Calu3 (cell line): ENCODE data around the gene AFAP1. TPM values are rescaled to one million over a fixed set of nuclear protein-coding genes. Genes with fewer than 3 reads are reported as not detected.

Experiments used
- BruUV-seq: library from RNA; stranded (reverse); fragments of 400-500 nt; replicated peaks from 2 replicates; lab custom pipeline; 2021; lab: Mats Ljungman, UMichigan
- CTCF ChIA-PET: fragments of 300-600 bp; sonication (Branson Sonifier 250); formaldehyde crosslinking; loops from one replicate; lab custom pipeline; 2022; ENCODE audit warnings: antibody characterized with exemption; lab: Charles Lee
- DNase-seq: peaks from one replicate; pipeline ENCODE4 v3.0.0; 2022
- H3K27ac Mint-ChIP-seq: one replicate; pipeline ENCODE4 v1.8.0; 2022; ENCODE audit warnings: mixed read lengths; ENCODE audit not compliant: unreplicated experiment
- H3K27me3 Mint-ChIP-seq: one replicate; pipeline ENCODE4 v1.8.0; 2022; ENCODE audit warnings: mixed read lengths; ENCODE audit not compliant: unreplicated experiment
- H3K36me3 Mint-ChIP-seq: one replicate; pipeline ENCODE4 v1.8.0; 2022; ENCODE audit warnings: mild to moderate bottlenecking, moderate library complexity, mixed read lengths; ENCODE audit not compliant: insufficient read depth, unreplicated experiment
- H3K4me1 Mint-ChIP-seq: one replicate; pipeline ENCODE4 v1.8.0; 2022; ENCODE audit warnings: mild to moderate bottlenecking, low read depth, mixed read lengths; ENCODE audit not compliant: unreplicated experiment
- H3K4me3 Mint-ChIP-seq: one replicate; pipeline ENCODE4 v1.8.0; 2022; ENCODE audit warnings: mild to moderate bottlenecking, low read depth, moderate library complexity, mixed read lengths; ENCODE audit not compliant: unreplicated experiment
- H3K9me3 Mint-ChIP-seq: one replicate; pipeline ENCODE4 v1.8.0; 2022; ENCODE audit warnings: low read depth, mixed read lengths; ENCODE audit not compliant: unreplicated experiment
- CTCF ChIP-seq: fragments of 200-600 bp; IDR thresholded peaks from one replicate; pipeline ENCODE4 v1.8.0; 2022; ENCODE audit warnings: antibody characterized with exemption; ENCODE audit not compliant: unreplicated experiment
- intact Hi-C: fragments of 100-400 bp; cut with micrococcal nuclease; formaldehyde crosslinking; loops from one replicate; pipeline ENCODE4 v1.10.0; 2022; ENCODE audit not compliant: unreplicated experiment
- total RNA-seq: library from RNA; stranded (reverse); gene quantifications from 2 replicates; pipeline ENCODE4 v1.2.3, GENCODE V29; 2022

Gene AFAP1
- total RNA-seq, 1 experiment from 2014 or later, result 40.1 TPM

GRCh38 chr4:7960790-7961655, 21.4 kb upstream of the AFAP1 start:
- TF ChIP-seq CTCF, result no peak
- CTCF ChIA-PET, result interaction anchor here (0.6 to 1.4 kb wide), 2 partner anchors 21 to 50 kb away, joined by 3 read pairs; partner anchors contain the start of gene AFAP1
- Mint-ChIP-seq H3K36me3 (peaks cover 10% of the 10 kb centered on the region), H3K9me3 (no peaks in the 10 kb centered on the region), H3K4me1 (peaks cover 36% of the 10 kb centered on the region), H3K4me3 (no peak overlapping the region), H3K27me3 (no peaks in the 10 kb centered on the region), H3K27ac (no peak overlapping the region)
- BruUV-seq, result no TSS peak
- intact Hi-C loops, result no loop called here
- peak; percentile 34 for DNase-seq

- Mint-ChIP-seq H3K27ac (no peak overlapping the region), H3K4me1 (peaks cover 27% of the 10 kb centered on the region), H3K4me3 (no peak overlapping the region), H3K27me3 (no peaks in the 10 kb centered on the region), H3K36me3 (peaks cover 7% of the 10 kb centered on the region), H3K9me3 (no peaks in the 10 kb centered on the region)
- CTCF ChIA-PET, result interaction anchor here (1.4 kb wide), 1 partner anchor 20 kb away, joined by 3 read pairs; the partner anchor contains the start of gene AFAP1
- TF ChIP-seq CTCF, result no peak
- BruUV-seq, result no TSS peak
- intact Hi-C loops, result no loop called here
- DNase-seq, result no peak
Observed at GRCh38 chr4:7960017-7960789, 20.5 kb upstream of the AFAP1 start.

- H3K4me1 Mint-ChIP-seq, result peaks cover 18% of the 10 kb centered on the region
- intact Hi-C loops, result no loop called here
- H3K27me3 Mint-ChIP-seq, result no peaks in the 10 kb centered on the region
- H3K4me3 Mint-ChIP-seq, result no peak overlapping the region
- peaks cover 4% of the 10 kb centered on the region for H3K36me3 Mint-ChIP-seq
- H3K9me3 Mint-ChIP-seq, result no peaks in the 10 kb centered on the region
- DNase-seq, result no peak
- BruUV-seq, result no TSS peak
- CTCF ChIA-PET, result interaction anchor here (1.1 kb wide), 1 partner anchor 21 kb away, joined by 3 read pairs; no protein-coding TSS in a partner anchor
- no peak overlapping the region for H3K27ac Mint-ChIP-seq
- TF ChIP-seq CTCF, result no peak
Observed at GRCh38 chr4:7959078-7959477, 19.4 kb upstream of the AFAP1 start.

GRCh38 chr4:7956934-7957656, 17.4 kb upstream of the AFAP1 start:
- H3K4me1 Mint-ChIP-seq, result peaks cover 18% of the 10 kb centered on the region
- CTCF ChIA-PET, result interaction anchor here (1.1 to 1.2 kb wide), 2 partner anchors 13 to 19 kb away, joined by 3 to 6 read pairs; no protein-coding TSS in a partner anchor
- no peak for DNase-seq
- no peak for TF ChIP-seq CTCF
- BruUV-seq, result no TSS peak
- intact Hi-C loops, result no loop called here
- H3K27ac Mint-ChIP-seq, result peak overlapping the region; percentile 15
- H3K36me3 Mint-ChIP-seq, result peaks cover 4% of the 10 kb centered on the region
- no peak overlapping the region for H3K4me3 Mint-ChIP-seq
- H3K27me3 Mint-ChIP-seq, result no peaks in the 10 kb centered on the region
- H3K9me3 Mint-ChIP-seq, result no peaks in the 10 kb centered on the region
